BJ (cell line): ENCODE results near the gene SLCO6A1. TPM values are rescaled to one million over a fixed set of nuclear protein-coding genes. Genes with fewer than 3 reads are reported as not detected.

Experiments used
- CTCF ChIA-PET: fragments of 350-600 bp; formaldehyde crosslinking; extraction: SDS; loops from one replicate; lab custom pipeline; 2021; ENCODE audit warnings: antibody characterized with exemption, inconsistent platforms; lab: Yijun Ruan, JAX
- POLR2A ChIA-PET: fragments of 300-600 bp; sonication (Branson Sonifier 250); formaldehyde crosslinking; extraction: SDS; loops from one replicate; lab custom pipeline; 2021; ENCODE audit warnings: antibody characterized with exemption; lab: Charles Lee
- DNase-seq: peaks from one replicate; pipeline ENCODE4 v3.0.0-alpha.2; 2011; ENCODE audit warnings: low read depth
- H3K27me3 ChIP-seq: 2 replicates; pipeline ENCODE4 v1.6.0; 2011; ENCODE audit warnings: low read length; ENCODE audit not compliant: control insufficient read depth, insufficient read depth
- H3K36me3 ChIP-seq: 2 replicates; pipeline ENCODE4 v1.5.1; 2011; ENCODE audit warnings: low read length; ENCODE audit not compliant: control insufficient read depth, insufficient read depth
- H3K4me3 ChIP-seq: 2 replicates; pipeline ENCODE4 v1.5.1; 2011; ENCODE audit warnings: low read depth, mild to moderate bottlenecking, control low read depth, low read length
- polyA plus RNA-seq: library from polyadenylated mRNA; depleted of rRNA; stranded (reverse); fragments of >200 nt; gene quantifications from 2 replicates; pipeline ENCODE4 v1.2.3, GENCODE V29; 2011
- TF ChIP-seq, protein P1 (sequence below): IDR thresholded peaks from 2 replicates; pipeline ENCODE4 v1.5.1; 2011; ENCODE audit warnings: low read depth, mild to moderate bottlenecking, control low read depth, inconsistent platforms, low read length, moderate library complexity; ENCODE audit not compliant: insufficient read depth

Gene SLCO6A1
- polyA plus RNA-seq, 1 experiment: not detected

DNA sequence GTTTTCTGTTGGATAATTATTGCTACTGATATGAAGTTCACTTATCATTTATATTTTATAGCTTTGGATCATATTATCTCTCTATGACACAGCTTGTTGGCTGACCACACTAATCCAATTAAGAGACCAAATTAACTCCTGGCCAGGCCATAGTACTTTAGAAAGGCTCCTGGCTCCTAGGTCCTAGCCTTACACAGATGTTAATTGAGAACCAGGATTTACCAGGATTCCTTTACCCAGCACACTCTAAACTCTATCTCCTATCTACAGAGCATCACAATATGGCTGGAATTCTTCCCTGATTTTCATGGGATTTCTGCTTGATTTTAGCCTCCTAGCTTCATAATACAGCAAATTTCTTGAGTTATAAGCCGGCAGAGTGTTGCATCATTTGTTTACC lies 80.3 kb downstream of the SLCO6A1 start:
- TF ChIP-seq, protein P1, sequence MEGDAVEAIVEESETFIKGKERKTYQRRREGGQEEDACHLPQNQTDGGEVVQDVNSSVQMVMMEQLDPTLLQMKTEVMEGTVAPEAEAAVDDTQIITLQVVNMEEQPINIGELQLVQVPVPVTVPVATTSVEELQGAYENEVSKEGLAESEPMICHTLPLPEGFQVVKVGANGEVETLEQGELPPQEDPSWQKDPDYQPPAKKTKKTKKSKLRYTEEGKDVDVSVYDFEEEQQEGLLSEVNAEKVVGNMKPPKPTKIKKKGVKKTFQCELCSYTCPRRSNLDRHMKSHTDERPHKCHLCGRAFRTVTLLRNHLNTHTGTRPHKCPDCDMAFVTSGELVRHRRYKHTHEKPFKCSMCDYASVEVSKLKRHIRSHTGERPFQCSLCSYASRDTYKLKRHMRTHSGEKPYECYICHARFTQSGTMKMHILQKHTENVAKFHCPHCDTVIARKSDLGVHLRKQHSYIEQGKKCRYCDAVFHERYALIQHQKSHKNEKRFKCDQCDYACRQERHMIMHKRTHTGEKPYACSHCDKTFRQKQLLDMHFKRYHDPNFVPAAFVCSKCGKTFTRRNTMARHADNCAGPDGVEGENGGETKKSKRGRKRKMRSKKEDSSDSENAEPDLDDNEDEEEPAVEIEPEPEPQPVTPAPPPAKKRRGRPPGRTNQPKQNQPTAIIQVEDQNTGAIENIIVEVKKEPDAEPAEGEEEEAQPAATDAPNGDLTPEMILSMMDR: no peak
- no peaks in the 10 kb centered on the region for H3K36me3 ChIP-seq
- POLR2A ChIA-PET: no interaction called here
- H3K4me3 ChIP-seq: no peak overlapping the region
- no peaks in the 10 kb centered on the region for H3K27me3 ChIP-seq
- DNase-seq: no peak
- CTCF ChIA-PET: interaction anchor here (0.9 kb wide), 1 partner anchor 12 kb away, joined by 3 read pairs; no protein-coding TSS in a partner anchor

- POLR2A ChIA-PET: no interaction called here
- TF ChIP-seq, protein P1: no peak
- DNase-seq: no peak
- Histone ChIP-seq H3K36me3 (no peaks in the 10 kb centered on the region), H3K27me3 (no peaks in the 10 kb centered on the region), H3K4me3 (no peak overlapping the region)
- CTCF ChIA-PET: no interaction called here
These were observed 84.4 kb downstream of the SLCO6A1 start for GRCh38 chr5:102414448-102414847.

DNA sequence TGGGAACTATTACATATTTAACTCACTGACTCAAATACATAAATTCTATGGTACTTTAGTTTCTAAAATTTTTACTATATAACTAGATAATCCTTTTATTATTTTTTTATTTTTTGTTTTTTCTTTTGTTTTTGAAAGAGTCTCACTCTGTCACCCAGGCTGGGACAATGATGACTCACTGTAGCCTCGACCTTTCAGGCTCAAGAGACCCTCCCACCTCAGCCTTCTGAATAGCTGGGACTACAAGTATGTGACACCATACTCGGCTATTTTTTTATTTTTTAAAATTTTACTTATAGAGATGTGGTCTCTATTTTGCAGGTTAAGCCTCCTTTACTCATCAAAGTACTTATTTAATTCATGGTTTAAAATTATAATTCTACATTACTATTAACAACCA lies 110.6 kb downstream of the SLCO6A1 start:
- Histone ChIP-seq H3K36me3 (no peaks in the 10 kb centered on the region), H3K27me3 (no peaks in the 10 kb centered on the region), H3K4me3 (no peak overlapping the region)
- CTCF ChIA-PET: no interaction called here
- TF ChIP-seq, protein P1: no peak
- DNase-seq: no peak
- POLR2A ChIA-PET: no interaction called here

GRCh38 chr5:102385365-102385764 lies 113.4 kb downstream of the SLCO6A1 start:
- Histone ChIP-seq H3K27me3 (no peaks in the 10 kb centered on the region), H3K4me3 (no peak overlapping the region), H3K36me3 (no peaks in the 10 kb centered on the region)
- DNase-seq: no peak
- CTCF ChIA-PET: no interaction called here
- TF ChIP-seq, protein P1: no peak
- POLR2A ChIA-PET: no interaction called here

GRCh38 chr5:102380174-102380573 lies 118.6 kb downstream of the SLCO6A1 start:
- DNase-seq: no peak
- no peak overlapping the region for H3K4me3 ChIP-seq
- POLR2A ChIA-PET: no interaction called here
- no peaks in the 10 kb centered on the region for H3K36me3 ChIP-seq
- CTCF ChIA-PET: no interaction called here
- TF ChIP-seq, protein P1: no peak
- no peaks in the 10 kb centered on the region for H3K27me3 ChIP-seq
